GM18520 (cell line): ENCODE results near the gene RALGDS.
"Not testable (repeated sequence)": the region's sequence is repeated elsewhere in the genome, so short reads cannot be mapped to it uniquely, and the experiment has no call there.

Experiments
- ATAC-seq: cut with Tn5 transposase; IDR thresholded peaks from one replicate; pipeline ENCODE4 v1.9.1; 2021; ENCODE audit not compliant: unreplicated experiment

The RALGDS gene

DNA sequence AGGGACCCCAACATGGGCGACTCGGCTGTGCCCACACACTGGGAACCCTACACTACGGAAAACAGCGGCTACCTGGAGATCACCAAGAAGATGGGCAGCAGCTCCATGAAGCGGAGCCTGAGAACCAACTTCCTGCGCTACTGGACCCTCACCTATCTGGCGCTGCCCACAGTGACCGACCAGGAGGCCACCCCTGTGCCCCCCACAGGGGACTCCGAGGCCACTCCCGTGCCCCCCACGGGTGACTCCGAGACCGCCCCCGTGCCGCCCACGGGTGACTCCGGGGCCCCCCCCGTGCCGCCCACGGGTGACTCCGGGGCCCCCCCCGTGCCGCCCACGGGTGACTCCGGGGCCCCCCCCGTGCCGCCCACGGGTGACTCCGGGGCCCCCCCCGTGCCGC is 50.1 kb downstream of the RALGDS start:
- not testable (repeated sequence) for ATAC-seq

DNA sequence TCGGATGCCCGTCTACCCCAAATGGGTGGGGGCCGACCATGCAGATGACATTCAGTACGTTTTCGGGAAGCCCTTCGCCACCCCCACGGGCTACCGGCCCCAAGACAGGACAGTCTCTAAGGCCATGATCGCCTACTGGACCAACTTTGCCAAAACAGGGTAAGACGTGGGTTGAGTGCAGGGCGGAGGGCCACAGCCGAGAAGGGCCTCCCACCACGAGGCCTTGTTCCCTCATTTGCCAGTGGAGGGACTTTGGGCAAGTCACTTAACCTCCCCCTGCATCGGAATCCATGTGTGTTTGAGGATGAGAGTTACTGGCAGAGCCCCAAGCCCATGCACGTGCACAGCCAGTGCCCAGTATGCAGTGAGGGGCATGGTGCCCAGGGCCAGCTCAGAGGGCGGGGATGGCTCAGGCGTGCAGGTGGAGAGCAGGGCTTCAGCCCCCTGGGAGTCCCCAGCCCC is 50.5 kb downstream of the RALGDS start:
- not testable (repeated sequence) for ATAC-seq

DNA sequence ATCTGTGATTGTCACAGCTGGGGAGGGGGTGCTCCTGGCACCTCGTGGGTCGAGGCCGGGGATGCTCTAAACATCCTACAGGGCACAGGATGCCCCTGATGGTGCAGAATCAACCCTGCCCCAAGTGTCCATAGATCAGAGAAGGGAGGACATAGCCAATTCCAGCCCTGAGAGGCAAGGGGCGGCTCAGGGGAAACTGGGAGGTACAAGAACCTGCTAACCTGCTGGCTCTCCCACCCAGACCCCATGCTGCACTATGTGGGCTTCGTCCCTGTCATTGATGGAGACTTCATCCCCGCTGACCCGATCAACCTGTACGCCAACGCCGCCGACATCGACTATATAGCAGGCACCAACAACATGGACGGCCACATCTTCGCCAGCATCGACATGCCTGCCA is 52.6 kb downstream of the RALGDS start:
- not testable (repeated sequence) for ATAC-seq

DNA sequence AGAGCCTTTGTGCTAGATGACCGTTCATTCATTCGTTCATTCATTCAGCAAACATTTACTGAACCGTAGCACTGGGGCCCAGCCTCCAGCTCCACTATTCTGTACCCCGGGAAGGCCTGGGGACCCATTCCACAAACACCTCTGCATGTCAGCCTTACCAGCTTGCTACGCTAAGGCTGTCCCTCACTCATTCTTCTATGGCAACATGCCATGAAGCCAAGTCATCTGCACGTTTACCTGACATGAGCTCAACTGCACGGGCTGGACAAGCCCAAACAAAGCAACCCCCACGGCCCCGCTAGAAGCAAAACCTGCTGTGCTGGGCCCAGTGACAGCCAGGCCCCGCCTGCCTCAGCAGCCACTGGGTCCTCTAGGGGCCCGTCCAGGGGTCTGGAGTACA is 53.2 kb downstream of the RALGDS start:
- no peak for ATAC-seq

DNA sequence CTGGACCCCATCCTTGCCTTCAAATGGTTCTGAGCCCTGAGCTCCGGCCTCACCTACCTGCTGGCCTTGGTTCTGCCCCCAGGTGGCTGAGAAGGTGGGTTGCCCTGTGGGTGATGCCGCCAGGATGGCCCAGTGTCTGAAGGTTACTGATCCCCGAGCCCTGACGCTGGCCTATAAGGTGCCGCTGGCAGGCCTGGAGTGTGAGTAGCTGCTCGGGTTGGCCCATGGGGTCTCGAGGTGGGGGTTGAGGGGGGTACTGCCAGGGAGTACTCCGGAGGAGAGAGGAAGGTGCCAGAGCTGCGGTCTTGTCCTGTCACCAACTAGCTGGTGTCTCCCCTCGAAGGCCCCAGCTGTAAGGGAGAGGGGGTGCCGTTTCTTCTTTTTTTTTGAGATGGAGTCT is 54.0 kb downstream of the RALGDS start:
- no peak for ATAC-seq

DNA sequence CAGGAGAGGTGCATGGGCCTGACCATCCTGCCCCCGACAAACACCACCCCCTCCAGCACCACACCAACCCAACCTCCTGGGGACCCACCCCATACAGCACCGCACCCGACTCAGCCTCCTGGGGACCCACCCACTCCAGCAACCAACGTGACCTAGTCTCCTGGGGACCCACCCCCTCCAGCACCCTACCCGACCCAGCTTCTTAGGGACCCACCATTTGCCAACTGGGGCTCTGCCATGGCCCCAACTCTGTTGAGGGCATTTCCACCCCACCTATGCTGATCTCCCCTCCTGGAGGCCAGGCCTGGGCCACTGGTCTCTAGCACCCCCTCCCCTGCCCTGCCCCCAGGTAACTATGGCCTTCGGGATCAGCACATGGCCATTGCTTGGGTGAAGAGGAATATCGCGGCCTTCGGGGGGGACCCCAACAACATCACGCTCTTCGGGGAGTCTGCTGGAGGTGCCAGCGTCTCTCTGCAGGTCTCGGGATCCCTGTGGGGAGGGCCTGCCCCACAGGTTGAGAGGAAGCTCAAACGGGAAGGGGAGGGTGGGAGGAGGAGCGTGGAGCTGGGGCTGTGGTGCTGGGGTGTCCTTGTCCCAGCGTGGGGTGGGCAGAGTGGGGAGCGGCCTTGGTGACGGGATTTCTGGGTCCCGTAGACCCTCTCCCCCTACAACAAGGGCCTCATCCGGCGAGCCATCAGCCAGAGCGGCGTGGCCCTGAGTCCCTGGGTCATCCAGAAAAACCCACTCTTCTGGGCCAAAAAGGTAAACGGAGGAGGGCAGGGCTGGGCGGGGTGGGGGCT is 54.7 kb downstream of the RALGDS start:
- no peak for ATAC-seq

DNA sequence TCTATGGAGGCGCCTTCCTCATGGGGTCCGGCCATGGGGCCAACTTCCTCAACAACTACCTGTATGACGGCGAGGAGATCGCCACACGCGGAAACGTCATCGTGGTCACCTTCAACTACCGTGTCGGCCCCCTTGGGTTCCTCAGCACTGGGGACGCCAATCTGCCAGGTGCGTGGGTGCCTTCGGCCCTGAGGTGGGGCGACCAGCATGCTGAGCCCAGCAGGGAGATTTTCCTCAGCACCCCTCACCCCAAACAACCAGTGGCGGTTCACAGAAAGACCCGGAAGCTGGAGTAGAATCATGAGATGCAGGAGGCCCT is 56.0 kb downstream of the RALGDS start:
- ATAC-seq: no peak

DNA sequence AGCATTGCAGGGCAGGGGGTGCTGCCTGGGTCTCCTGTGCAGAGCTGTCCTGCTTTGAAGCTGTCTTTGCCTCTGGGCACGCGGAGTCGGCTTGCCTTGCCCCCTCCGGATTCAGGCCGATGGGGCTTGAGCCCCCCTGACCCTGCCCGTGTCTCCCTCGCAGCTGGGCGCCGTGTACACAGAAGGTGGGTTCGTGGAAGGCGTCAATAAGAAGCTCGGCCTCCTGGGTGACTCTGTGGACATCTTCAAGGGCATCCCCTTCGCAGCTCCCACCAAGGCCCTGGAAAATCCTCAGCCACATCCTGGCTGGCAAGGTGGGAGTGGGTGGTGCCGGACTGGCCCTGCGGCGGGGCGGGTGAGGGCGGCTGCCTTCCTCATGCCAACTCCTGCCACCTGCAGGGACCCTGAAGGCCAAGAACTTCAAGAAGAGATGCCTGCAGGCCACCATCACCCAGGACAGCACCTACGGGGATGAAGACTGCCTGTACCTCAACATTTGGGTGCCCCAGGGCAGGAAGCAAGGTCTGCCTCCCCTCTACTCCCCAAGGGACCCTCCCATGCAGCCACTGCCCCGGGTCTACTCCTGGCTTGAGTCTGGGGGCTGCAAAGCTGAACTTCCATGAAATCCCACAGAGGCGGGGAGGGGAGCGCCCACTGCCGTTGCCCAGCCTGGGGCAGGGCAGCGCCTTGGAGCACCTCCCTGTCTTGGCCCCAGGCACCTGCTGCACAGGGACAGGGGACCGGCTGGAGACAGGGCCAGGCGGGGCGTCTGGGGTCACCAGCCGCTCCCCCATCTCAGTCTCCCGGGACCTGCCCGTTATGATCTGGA is 56.6 kb downstream of the RALGDS start:
- ATAC-seq: no peak

DNA sequence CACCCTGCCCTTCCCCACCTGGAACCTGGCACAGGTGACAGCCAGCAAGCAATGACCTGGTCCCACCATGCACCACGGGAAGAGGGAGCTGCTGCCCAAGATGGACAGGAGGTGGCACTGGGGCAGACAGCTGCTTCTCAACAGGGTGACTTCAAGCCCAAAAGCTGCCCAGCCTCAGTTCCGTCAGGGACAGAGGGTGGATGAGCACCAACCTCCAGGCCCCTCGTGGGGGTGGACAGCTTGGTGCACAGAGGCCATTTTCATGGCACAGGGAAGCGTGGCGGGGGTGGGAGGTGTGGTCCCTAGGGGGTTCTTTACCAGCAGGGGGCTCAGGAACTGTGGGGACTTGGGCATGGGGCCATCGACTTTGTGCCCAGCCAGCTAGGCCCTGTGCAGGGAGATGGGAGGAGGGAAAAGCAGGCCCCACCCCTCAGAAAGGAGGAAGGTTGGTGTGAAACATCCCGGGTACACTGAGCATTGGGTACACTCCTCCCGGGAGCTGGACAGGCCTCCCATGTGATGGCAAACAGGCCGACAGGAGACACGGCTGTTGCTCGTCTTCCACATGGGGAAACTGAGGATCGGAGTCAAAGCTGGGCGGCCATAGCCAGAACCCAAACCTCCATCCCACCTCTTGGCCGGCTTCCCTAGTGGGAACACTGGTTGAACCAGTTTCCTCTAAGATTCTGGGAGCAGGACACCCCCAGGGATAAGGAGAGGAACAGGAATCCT is 57.4 kb downstream of the RALGDS start:
- ATAC-seq: no peak

DNA sequence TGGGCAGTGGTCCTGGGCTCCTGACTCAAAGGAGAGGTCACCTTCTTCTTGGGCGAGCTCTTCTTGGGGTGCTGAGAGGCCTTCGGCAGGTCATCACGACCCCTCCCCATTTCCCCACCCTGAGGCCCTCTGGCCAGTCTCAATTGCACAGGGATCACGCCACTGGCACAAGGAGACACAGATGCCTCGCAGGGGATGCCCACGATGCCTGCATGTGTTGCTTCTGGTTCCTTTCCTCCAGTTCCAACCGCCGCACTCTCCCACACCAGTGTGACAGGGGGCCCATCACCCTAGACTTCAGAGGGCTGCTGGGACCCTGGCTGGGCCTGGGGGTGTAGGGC is 57.9 kb downstream of the RALGDS start:
- no peak for ATAC-seq

DNA sequence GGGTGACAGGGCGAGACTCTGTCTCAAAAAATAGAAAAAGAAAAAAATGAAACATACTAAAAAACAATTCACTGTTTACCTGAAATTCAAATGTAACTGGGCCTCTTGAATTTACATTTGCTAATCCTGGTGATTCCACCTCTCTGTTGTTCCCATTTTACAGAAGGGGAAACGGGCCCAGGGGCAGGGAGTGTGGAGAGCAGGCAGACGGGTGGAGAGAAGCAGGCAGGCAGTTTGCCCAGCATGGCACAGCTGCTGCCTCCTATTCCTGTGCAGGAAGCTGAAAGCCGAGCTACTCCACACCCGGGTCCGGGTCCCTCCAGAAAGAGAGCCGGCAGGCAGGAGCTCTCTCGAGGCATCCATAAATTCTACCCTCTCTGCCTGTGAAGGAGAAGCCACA is 58.5 kb downstream of the RALGDS start:
- not testable (repeated sequence) for ATAC-seq

DNA sequence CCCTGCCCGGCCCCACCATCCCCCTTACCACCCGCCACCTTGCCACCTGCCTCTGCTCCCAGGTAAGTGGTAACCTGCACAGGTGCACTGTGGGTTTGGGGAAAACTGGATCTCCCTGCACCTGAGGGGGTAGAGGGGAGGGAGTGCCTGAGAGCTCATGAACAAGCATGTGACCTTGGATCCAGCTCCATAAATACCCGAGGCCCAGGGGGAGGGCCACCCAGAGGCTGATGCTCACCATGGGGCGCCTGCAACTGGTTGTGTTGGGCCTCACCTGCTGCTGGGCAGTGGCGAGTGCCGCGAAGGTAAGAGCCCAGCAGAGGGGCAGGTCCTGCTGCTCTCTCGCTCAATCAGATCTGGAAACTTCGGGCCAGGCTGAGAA is 59.3 kb downstream of the RALGDS start, which contains the start of gene CEL:
CEL (plus strand) TSS at position 218 of the 382 bp plus-strand sequence; CDS start at position 240, 22 bp downstream.
- not testable (repeated sequence) for ATAC-seq

DNA sequence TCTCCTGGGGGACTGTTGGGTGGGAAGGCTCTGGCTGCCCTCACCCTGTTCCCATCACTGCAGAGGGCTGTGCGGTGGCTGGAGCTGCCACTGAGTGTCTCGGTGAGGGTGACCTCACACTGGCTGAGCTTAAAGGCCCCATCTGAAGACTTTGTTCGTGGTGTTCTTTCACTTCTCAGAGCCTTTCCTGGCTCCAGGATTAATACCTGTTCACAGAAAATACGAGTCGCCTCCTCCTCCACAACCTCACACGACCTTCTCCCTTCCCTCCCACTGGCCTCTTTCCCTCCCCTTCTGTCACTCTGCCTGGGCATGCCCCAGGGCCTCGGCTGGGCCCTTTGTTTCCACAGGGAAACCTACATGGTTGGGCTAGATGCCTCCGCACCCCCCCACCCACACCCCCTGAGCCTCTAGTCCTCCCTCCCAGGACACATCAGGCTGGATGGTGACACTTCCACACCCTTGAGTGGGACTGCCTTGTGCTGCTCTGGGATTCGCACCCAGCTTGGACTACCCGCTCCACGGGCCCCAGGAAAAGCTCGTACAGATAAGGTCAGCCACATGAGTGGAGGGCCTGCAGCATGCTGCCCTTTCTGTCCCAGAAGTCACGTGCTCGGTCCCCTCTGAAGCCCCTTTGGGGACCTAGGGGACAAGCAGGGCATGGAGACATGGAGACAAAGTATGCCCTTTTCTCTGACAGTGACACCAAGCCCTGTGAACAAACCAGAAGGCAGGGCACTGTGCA is 59.8 kb downstream of the RALGDS start:
- not testable (repeated sequence) for ATAC-seq

DNA sequence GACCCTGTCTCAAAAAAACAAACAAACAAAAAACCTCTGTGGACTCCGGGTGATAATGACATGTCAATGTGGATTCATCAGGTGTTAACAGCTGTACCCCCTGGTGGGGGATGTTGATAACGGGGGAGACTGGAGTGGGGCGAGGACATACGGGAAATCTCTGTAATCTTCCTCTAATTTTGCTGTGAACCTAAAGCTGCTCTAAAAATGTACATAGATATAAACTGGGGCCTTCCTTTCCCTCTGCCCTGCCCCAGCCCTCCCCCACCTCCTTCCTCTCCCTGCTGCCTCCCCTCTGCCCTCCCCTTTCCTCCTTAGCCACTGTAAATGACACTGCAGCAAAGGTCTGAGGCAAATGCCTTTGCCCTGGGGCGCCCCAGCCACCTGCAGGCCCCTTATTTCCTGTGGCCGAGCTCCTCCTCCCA is 60.6 kb downstream of the RALGDS start:
- no peak for ATAC-seq

DNA sequence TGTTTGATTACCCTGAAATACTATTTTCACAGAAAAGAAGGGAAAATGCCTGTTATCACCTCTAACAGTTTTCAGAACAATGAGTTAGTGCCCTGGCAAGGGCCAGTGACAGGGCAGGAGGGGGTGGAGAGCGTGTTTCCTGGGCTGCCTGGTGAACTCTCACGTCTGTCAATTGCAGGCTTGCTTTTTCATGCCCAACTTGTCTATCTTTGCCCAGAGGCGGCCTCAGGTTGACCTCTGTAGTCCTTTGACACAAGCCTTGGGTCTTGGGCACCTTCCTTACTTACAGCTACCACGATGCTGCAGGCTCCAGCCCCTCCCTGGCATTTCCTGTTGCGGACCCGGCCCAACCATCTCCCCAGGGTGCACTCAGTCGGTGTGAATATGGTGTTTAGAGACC is 61.4 kb downstream of the RALGDS start:
- ATAC-seq: no peak

DNA sequence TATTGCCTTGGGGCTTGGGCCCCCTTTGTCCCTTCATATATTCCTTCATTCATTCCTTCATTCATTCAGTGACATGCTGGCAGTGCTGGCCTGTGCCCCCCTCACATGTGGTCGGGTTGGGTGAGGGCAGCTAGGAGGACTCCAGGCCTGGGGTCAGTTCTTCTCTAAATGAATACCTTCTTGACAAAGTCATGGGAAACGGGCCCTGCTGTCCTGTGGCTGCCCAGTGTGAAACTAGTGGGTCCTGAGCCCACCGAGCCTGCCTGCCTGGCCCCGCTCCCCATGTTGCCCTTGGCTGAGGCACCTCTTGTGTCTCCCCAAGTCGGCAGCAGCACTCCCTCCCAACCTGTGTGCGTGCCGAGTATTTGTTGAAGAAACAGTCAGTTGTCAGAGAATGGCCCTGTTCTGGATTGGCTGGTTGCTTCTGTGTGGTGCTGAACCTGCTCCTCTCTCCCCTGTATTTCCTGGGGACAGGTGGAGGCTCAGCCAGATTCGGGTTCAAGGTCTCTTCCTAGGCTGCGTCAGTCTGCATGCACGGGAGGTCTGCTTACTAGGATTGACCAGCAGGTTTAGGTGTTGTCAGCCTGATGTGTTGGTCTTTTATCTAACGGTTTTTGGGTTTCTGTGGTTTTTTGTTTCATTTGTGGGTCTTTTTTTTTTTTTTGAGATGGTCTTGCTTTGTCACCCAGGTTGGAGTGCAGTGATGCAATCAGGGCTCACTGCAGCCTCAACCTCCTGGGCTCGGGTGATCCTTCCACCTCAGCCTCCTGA is 62.3 kb downstream of the RALGDS start:
- no peak for ATAC-seq

DNA sequence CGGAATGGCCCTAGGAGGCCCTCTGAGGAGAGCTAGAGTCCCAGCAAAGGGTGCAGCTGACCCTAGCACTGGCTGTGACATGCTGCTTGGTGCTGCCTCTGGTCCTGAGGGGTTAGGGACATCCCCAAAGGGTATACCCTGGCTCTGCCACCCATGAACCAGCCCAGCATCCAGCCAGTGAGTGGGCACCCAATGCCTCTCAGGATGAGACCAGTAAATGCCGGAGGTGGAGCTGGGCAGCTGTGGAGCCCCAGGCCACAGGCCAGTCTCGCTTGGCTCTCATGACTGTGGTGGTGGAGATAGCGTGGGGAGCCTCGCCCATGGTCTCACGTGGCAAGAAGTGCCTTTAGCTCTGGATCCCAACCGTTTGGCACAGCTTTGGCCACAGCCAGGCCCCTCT is 63.0 kb downstream of the RALGDS start:
- ATAC-seq: no peak

DNA sequence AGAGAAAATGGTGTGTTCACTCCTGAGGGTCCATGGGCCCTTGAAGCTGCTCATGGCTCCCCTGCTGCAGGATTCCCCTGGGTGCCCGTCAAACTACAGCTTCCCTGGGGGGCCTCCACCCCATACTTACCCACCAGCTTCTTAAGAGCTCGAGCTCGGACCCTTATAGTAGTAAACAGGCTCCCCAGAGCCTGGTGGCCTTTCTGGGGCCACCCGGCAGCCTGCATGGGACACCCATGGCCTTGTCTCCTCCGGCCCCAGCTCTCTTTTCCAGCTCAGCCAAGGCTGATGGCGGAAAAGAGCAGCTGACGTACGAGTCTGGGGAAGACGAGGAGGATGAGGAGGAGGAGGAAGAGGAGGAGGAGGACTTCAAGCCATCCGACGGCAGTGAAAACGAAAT is 63.5 kb downstream of the RALGDS start:
- ATAC-seq: no peak

DNA sequence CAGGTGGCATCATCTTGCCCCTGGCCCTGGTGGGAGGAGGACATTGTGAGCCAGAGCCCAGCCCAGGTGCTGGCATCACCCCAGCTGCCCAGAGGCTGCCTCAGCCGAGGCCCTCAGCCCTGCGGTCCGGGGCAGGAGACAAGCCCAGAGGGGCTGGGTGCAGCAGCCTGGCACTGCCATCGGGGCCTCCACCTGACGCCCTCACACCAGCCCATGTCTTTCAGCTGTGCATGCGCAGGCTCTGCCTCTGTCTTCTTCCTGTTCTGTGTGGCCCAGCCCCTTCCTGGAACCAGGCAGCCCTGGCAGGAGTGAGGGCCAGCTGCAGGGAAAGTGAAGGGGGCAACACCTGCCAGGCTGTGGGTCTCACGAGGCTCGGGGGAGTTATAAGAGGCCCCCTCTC is 64.0 kb downstream of the RALGDS start:
- no peak for ATAC-seq

DNA sequence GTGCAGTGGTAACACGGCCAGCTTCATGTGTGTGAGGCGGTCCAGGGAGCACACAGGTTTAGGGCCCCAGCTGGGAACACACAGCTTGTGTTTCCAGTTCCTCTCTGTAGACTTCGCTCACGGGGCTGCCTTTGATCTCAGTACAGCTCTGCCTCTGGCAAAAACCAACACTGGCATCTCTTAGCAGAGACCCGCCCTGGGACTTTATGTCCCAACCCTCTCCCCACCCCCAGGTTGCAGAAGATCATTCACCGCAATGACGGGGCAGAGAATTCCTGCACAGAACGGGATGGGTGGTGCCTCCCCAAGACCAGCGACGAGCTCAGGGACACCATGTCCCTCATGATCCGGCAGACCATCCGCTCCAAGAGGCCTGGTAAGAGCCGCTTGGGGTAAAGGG is 64.5 kb downstream of the RALGDS start:
- no peak for ATAC-seq
